G401 (cell line): ENCODE data around the gene ASRGL1. TPM values are rescaled to one million over a fixed set of nuclear protein-coding genes. Genes with fewer than 3 reads are reported as not detected.

Source experiments
- DNase-seq: peaks from one replicate; pipeline ENCODE4 v3.0.0-alpha.2; 2015; ENCODE audit warnings: low spot score
- in situ Hi-C: cut with HindIII; loops from 2 replicates; pipeline ENCODE4 v1.10.0; 2016; ENCODE audit warnings: low sequenced_read_pairs, mixed read lengths
- total RNA-seq: library from RNA; depleted of rRNA; stranded (reverse); fragments of >200 nt; shearing (Covaris generic); gene quantifications from 2 replicates; pipeline ENCODE4 v1.2.3, GENCODE V29; 2014; rRNA removed

ASRGL1 gene
- total RNA-seq, 1 experiment from 2014 or later, result 26.6 TPM

- DNase-seq, result no peak
- in situ Hi-C loops, result loop anchor here (10.0 to 25.0 kb wide), 2 partner anchors 62 to 130 kb away; partner anchors contain the start of gene EEF1G
These were observed 95.4 kb downstream of the ASRGL1 start for GRCh38 chr11:62432695-62433094.

GRCh38 chr11:62433141-62433903 is 96.1 kb downstream of the ASRGL1 start:
- DNase-seq, result peak; percentile 40
- in situ Hi-C loops, result loop anchor here (10.0 to 25.0 kb wide), 2 partner anchors 61 to 129 kb away; partner anchors contain the start of gene EEF1G

GRCh38 chr11:62433904-62434276 is 96.6 kb downstream of the ASRGL1 start:
- in situ Hi-C loops, result loop anchor here (10.0 to 25.0 kb wide), 2 partner anchors 61 to 128 kb away; partner anchors contain the start of gene EEF1G
- DNase-seq, result peak; percentile 57

GRCh38 chr11:62435846-62436660 is 98.8 kb downstream of the ASRGL1 start:
- no peak for DNase-seq
- in situ Hi-C loops, result loop anchor here (10.0 to 25.0 kb wide), 2 partner anchors 59 to 126 kb away; partner anchors contain the start of gene EEF1G

- in situ Hi-C loops, result loop anchor here (10.0 to 25.0 kb wide), 2 partner anchors 57 to 125 kb away; partner anchors contain the start of gene EEF1G
- DNase-seq, result no peak
These were observed 100.4 kb downstream of the ASRGL1 start for GRCh38 chr11:62437616-62438015.

- no peak for DNase-seq
- in situ Hi-C loops, result loop anchor here (10.0 to 25.0 kb wide), 2 partner anchors 56 to 124 kb away; partner anchors contain the start of gene EEF1G
These were observed 101.4 kb downstream of the ASRGL1 start for GRCh38 chr11:62438641-62439040.

- DNase-seq, result no peak
- in situ Hi-C loops, result loop anchor here (10.0 to 25.0 kb wide), 2 partner anchors 55 to 122 kb away; partner anchors contain the start of gene EEF1G
These were observed 102.7 kb downstream of the ASRGL1 start for GRCh38 chr11:62439785-62440602.

Other genes with a start within 250 kb of the ASRGL1 start
- 73.7 and 84.8 TPM in 2 replicates for gene INCENP, start 213.4 kb upstream of the ASRGL1 start, total RNA-seq
- not detected in 2 replicates for gene SCGB1D1, start 147.2 kb upstream of the ASRGL1 start, total RNA-seq
- gene SCGB2A1, start 128.8 kb upstream of the ASRGL1 start, total RNA-seq, result not detected in 2 replicates
- gene SCGB1D2, start 95.2 kb upstream of the ASRGL1 start, total RNA-seq, result not detected in 2 replicates
- gene SCGB2A2, start 67.3 kb upstream of the ASRGL1 start, total RNA-seq, result not detected in 2 replicates
- not detected in 2 replicates for gene SCGB1D4, start 38.4 kb upstream of the ASRGL1 start, total RNA-seq
- gene SCGB1A1, start 81.6 kb downstream of the ASRGL1 start, total RNA-seq, result not detected in 2 replicates
- gene AHNAK, start 209.4 kb downstream of the ASRGL1 start, total RNA-seq, result 161 and 197 TPM in 2 replicates
- gene EEF1G, start 236.4 kb downstream of the ASRGL1 start, total RNA-seq, result 3,525 and 3,828 TPM in 2 replicates